Immature natural killer cell (primary cell): ENCODE results near the gene ELMO1. TPM values are rescaled to one million over a fixed set of nuclear protein-coding genes. Genes with fewer than 3 reads are reported as not detected.

Source experiments
- DNase-seq, 3 donors: peaks; one replicate each; pipeline ENCODE4 v3.0.0; 2022; ENCODE audit warnings: mixed read lengths in 1 of 3
- H3K27ac Mint-ChIP-seq, 6 donors: one replicate each; pipeline ENCODE4 v1.8.0; 2020; ENCODE audit warnings: mixed read lengths in 6 of 6, mild to moderate bottlenecking in 5 of 6, inconsistent platforms in 4 of 6, moderate library complexity in 3 of 6
- H3K27me3 Mint-ChIP-seq, 3 donors: one replicate each; pipeline ENCODE4 v1.8.0; 2020 to 2021; ENCODE audit warnings: low read depth in 3 of 3, mild to moderate bottlenecking in 3 of 3, mixed read lengths in 3 of 3, moderate library complexity in 3 of 3, inconsistent platforms in 1 of 3
- H3K36me3 Mint-ChIP-seq, 3 donors: one replicate each; pipeline ENCODE4 v1.8.0; 2020; ENCODE audit warnings: mixed read lengths in 3 of 3, inconsistent platforms in 2 of 3, mild to moderate bottlenecking in 2 of 3
- H3K4me1 Mint-ChIP-seq, 2 donors: one replicate each; pipeline ENCODE4 v1.8.0; 2020; ENCODE audit warnings: inconsistent platforms in 2 of 2, mild to moderate bottlenecking in 2 of 2, mixed read lengths in 2 of 2, moderate library complexity in 1 of 2
- H3K4me3 Mint-ChIP-seq, 5 donors: one replicate each; pipeline ENCODE4 v1.8.0; 2020; ENCODE audit warnings: mild to moderate bottlenecking in 5 of 5, mixed read lengths in 5 of 5, inconsistent platforms in 3 of 5, moderate library complexity in 3 of 5
- H3K9me3 Mint-ChIP-seq, 6 donors: one replicate each; pipeline ENCODE4 v1.8.0; 2020; ENCODE audit warnings: mild to moderate bottlenecking in 6 of 6, mixed read lengths in 6 of 6, inconsistent platforms in 4 of 6, moderate library complexity in 3 of 6
- polyA plus RNA-seq, 3 donors: library from polyadenylated mRNA; unstranded; fragments of 300-500 nt; fragmentation: Illumina TruSeq; gene quantifications; one replicate each; pipeline ENCODE4 v1.2.3, GENCODE V29; 2021

ELMO1 gene
- polyA plus RNA-seq, 3 donors from 2014 or later = 31.9 to 65.9 (median 53.1) TPM

DNA sequence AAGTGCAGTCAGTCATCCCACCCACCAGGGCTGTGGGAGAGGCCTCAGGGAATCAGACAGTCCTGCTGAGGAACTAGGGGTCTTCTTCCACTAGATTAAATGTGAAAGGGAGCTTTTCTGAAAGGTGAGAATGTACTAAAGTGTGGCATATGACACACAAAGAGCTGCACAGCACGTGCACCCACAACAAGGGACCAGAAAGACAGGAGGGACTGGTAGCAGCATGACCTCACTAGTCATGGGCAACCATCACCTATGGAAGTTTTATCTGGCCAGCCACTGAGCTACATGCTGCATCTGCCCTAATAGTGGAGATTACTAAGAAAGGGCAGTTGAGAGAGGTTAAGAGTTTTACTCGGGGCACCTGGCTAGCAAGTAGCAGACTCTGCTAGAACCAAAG is 519.9 kb downstream of the ELMO1 start:
- Mint-ChIP-seq H3K27me3 (peaks cover 0 to 6% (median 4%) of the 10 kb centered on the region in 3 donors), H3K27ac (peak overlapping the region in 2 of 6 donors; percentile 64 to 76), H3K36me3 (peaks cover 8 to 14% (median 12%) of the 10 kb centered on the region in 3 donors), H3K4me1 (peaks cover 47 to 64% of the 10 kb centered on the region in 2 donors), H3K9me3 (peaks cover 0 to 2% (median 0%) of the 10 kb centered on the region in 6 donors), H3K4me3 (no peak overlapping the region)
- DNase-seq = no peak

DNA sequence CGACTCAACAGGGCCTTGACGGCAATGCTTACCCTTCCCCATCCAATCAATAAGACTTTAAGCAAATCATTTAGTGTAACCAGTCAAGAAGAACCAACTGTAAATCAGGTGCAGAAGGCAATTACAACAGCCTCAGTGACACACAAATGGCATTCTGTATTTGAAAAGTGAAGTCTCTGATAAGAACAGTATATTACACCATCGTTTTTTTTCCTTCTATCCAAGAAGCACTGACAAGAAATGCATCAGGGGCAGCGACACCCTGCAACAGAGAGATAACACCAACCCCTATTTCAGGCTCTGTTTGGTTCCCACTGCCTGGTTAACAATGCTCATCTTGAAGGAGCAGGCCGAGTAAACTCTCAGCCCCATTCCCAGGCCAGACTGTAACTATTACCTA is 520.4 kb downstream of the ELMO1 start:
- Mint-ChIP-seq H3K4me1 (peaks cover 45 to 64% of the 10 kb centered on the region in 2 donors), H3K9me3 (peaks cover 0 to 2% (median 0%) of the 10 kb centered on the region in 6 donors), H3K36me3 (peaks cover 4 to 14% (median 10%) of the 10 kb centered on the region in 3 donors), H3K27me3 (peaks cover 0 to 4% (median 4%) of the 10 kb centered on the region in 3 donors), H3K27ac (peak overlapping the region in 4 of 6 donors; percentile 6 to 76 (median 53)), H3K4me3 (no peak overlapping the region)
- DNase-seq = no peak

GRCh38 chr7:36925691-36926090 is 523.0 kb downstream of the ELMO1 start:
- Mint-ChIP-seq H3K27ac (peak overlapping the region in 4 of 6 donors; percentile 15 to 66 (median 51)), H3K27me3 (peaks cover 0 to 5% (median 4%) of the 10 kb centered on the region in 3 donors), H3K4me3 (no peak overlapping the region), H3K4me1 (peaks cover 33 to 60% of the 10 kb centered on the region in 2 donors), H3K36me3 (peaks cover 2 to 21% (median 17%) of the 10 kb centered on the region in 3 donors), H3K9me3 (no peaks in the 10 kb centered on the region)
- no peak for DNase-seq

DNA sequence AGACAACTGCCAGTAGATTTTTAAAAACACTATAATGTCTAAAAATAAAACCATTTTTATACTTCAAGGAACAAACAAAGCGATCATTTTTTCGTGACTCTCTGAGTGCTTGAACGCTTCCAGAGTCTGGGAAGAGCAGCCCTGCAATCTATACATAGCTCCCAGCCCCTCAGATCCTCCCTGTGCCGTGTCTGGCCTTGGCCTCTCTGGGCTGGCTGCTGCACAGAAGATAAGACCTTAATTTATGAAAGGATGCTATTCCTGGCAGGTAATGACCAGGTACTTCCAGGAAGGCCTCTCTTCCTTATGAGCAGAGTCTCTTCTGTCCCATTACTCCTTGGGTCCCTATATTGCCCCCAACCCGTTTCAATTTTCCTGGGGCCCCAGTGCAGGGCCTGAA is 523.5 kb downstream of the ELMO1 start:
- peaks cover 34 to 60% of the 10 kb centered on the region in 2 donors for H3K4me1 Mint-ChIP-seq

DNA sequence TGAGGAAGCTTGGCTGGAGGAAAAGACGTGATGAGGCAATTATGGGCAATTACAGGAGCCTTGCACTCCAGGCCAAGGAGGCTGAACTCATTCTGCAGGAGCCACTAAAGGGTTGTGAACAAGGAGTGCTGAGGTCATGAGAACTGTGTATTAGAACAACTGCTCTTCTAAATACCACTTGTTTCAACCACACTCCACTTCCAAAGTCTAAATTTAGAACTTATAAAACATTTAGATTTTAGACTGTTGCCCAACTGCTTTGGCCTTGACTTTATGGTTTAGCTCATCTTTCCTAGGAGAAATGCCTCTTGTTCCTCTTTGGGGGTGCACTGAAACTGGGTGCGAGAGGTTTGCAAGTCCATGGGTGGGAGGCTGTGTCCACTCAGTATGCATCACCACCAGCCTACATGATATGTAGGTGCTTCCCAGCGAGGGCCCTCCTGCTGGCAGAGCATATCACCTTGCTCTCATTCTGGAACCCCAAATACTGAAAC is 524.7 kb downstream of the ELMO1 start:
- DNase-seq = no peak
- Mint-ChIP-seq H3K4me1 (peaks cover 32 to 55% of the 10 kb centered on the region in 2 donors), H3K4me3 (peak overlapping the region in 1 of 5 donors; percentile 0), H3K9me3 (no peaks in the 10 kb centered on the region), H3K27me3 (peaks cover 0 to 5% (median 3%) of the 10 kb centered on the region in 3 donors), H3K36me3 (peaks cover 5 to 21% (median 16%) of the 10 kb centered on the region in 3 donors), H3K27ac (peak overlapping the region in 3 of 6 donors; percentile 64 to 78 (median 75))

More for the DNA sequence above, 523.5 kb downstream of the ELMO1 start:
- H3K27ac Mint-ChIP-seq = peak overlapping the region in 2 of 6 donors; percentile 32 to 64
- no peaks in the 10 kb centered on the region for H3K9me3 Mint-ChIP-seq
- no peak for DNase-seq
- H3K4me3 Mint-ChIP-seq = no peak overlapping the region
- peaks cover 5 to 25% (median 22%) of the 10 kb centered on the region in 3 donors for H3K36me3 Mint-ChIP-seq
- peaks cover 0 to 5% (median 4%) of the 10 kb centered on the region in 3 donors for H3K27me3 Mint-ChIP-seq

DNA sequence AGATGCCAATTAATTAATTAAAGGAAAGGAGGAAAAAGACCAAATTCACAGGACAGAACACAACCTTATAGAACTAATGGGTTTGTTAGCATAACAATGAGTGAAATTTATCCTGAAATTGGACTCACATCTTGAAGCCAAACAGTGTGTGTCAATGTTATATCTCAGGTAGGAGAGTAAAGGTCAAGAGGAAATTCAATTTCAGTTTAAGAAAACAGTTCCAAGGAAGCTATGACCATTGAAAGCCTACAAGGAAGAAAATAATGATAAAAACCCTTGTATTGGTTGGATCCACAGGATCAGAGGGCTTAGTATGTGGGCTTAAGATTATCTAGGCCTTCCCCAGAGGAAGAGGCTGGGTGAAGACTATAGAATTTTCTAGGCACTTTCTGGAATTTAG is 525.5 kb downstream of the ELMO1 start:
- H3K36me3 Mint-ChIP-seq = peaks cover 5 to 18% (median 16%) of the 10 kb centered on the region in 3 donors
- H3K4me1 Mint-ChIP-seq = peaks cover 29 to 47% of the 10 kb centered on the region in 2 donors
- no peaks in the 10 kb centered on the region for H3K9me3 Mint-ChIP-seq
- no peak overlapping the region for H3K4me3 Mint-ChIP-seq
- no peak for DNase-seq
- peaks cover 0 to 5% (median 1%) of the 10 kb centered on the region in 3 donors for H3K27me3 Mint-ChIP-seq
- peak overlapping the region in 1 of 6 donors; percentile 34 for H3K27ac Mint-ChIP-seq

- no peaks in the 10 kb centered on the region for H3K9me3 Mint-ChIP-seq
- H3K36me3 Mint-ChIP-seq = peaks cover 5 to 17% (median 16%) of the 10 kb centered on the region in 3 donors
- H3K27ac Mint-ChIP-seq = peak overlapping the region in 1 of 6 donors; percentile 51
- peaks cover 28 to 44% of the 10 kb centered on the region in 2 donors for H3K4me1 Mint-ChIP-seq
- H3K4me3 Mint-ChIP-seq = no peak overlapping the region
- peaks cover 0 to 5% (median 0%) of the 10 kb centered on the region in 3 donors for H3K27me3 Mint-ChIP-seq
- DNase-seq = no peak
These were observed 528.2 kb downstream of the ELMO1 start for GRCh38 chr7:36920433-36920832.

DNA sequence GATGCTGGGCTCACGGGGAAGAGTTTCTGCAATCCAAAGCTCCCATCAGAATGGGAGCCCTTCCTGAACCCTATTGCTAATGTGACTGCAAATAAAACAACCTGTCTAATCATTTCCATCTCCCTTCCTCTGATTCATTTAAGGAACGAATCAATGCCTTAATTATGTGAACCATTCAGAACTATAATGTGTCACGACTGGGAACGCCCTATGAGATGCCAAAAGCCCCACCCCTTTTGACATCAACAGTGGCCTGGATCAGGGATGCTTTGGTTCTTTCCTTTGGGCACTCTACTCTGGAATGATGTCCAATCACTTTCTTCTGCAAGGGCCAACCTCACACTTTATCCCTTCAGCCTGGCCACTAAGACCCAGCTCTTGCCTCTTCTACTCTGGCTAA is 528.9 kb downstream of the ELMO1 start:
- no peaks in the 10 kb centered on the region for H3K9me3 Mint-ChIP-seq
- no peak overlapping the region for H3K4me3 Mint-ChIP-seq
- H3K4me1 Mint-ChIP-seq = peaks cover 23 to 43% of the 10 kb centered on the region in 2 donors
- peaks cover 5 to 17% (median 16%) of the 10 kb centered on the region in 3 donors for H3K36me3 Mint-ChIP-seq
- H3K27ac Mint-ChIP-seq = peak overlapping the region in 3 of 6 donors; percentile 1 to 76 (median 10)
- DNase-seq = no peak
- peaks cover 0 to 5% (median 0%) of the 10 kb centered on the region in 3 donors for H3K27me3 Mint-ChIP-seq

GRCh38 chr7:36918591-36918990 is 530.1 kb downstream of the ELMO1 start:
- peaks cover 0 to 5% (median 0%) of the 10 kb centered on the region in 3 donors for H3K27me3 Mint-ChIP-seq
- DNase-seq = no peak
- peaks cover 5 to 17% (median 16%) of the 10 kb centered on the region in 3 donors for H3K36me3 Mint-ChIP-seq
- H3K4me3 Mint-ChIP-seq = no peak overlapping the region
- peaks cover 16 to 35% of the 10 kb centered on the region in 2 donors for H3K4me1 Mint-ChIP-seq
- H3K9me3 Mint-ChIP-seq = no peaks in the 10 kb centered on the region
- no peak overlapping the region for H3K27ac Mint-ChIP-seq

DNA sequence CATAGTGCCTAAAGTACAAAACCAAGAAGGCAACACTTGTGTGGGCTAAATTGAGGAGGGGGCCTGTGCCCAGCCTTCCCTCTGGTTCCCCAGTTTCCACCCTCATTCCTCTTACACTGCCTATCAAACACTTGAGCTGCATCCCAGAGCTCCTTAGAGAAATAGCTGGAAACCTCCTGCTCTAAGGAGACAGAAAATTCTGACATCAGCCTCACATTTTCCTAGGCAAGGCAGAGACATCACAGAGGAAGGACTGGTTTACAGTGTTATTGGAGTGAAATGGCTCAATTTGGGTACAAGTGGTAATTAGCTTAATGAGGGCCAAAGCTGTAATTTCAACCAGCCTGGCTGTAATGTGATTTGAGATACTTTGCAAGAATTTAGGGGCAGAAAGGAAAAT is 532.0 kb downstream of the ELMO1 start:
- no peak for DNase-seq
- Mint-ChIP-seq H3K9me3 (no peaks in the 10 kb centered on the region), H3K27ac (no peak overlapping the region)

GRCh38 chr7:36916116-36916515 is 532.5 kb downstream of the ELMO1 start:
- no peak for DNase-seq
- H3K4me3 Mint-ChIP-seq = no peak overlapping the region
- peak overlapping the region in 1 of 6 donors; percentile 16 for H3K27ac Mint-ChIP-seq
- H3K4me1 Mint-ChIP-seq = peaks cover 36 to 38% of the 10 kb centered on the region in 2 donors
- no peaks in the 10 kb centered on the region for H3K9me3 Mint-ChIP-seq
- no peaks in the 10 kb centered on the region for H3K27me3 Mint-ChIP-seq
- H3K36me3 Mint-ChIP-seq = peaks cover 5 to 14% (median 13%) of the 10 kb centered on the region in 3 donors

More for the DNA sequence above, 532.0 kb downstream of the ELMO1 start:
- Mint-ChIP-seq H3K4me3 (no peak overlapping the region), H3K36me3 (peaks cover 5 to 14% (median 14%) of the 10 kb centered on the region in 3 donors), H3K27me3 (no peaks in the 10 kb centered on the region), H3K4me1 (peaks cover 35 to 42% of the 10 kb centered on the region in 2 donors)

- no peak for DNase-seq
- Mint-ChIP-seq H3K36me3 (peaks cover 7 to 24% (median 17%) of the 10 kb centered on the region in 3 donors), H3K27me3 (no peaks in the 10 kb centered on the region), H3K27ac (peak overlapping the region in 3 of 6 donors; percentile 18 to 79 (median 22)), H3K4me1 (peaks cover 43 to 47% of the 10 kb centered on the region in 2 donors), H3K9me3 (no peaks in the 10 kb centered on the region), H3K4me3 (no peak overlapping the region)
These were observed 536.9 kb downstream of the ELMO1 start for GRCh38 chr7:36911788-36912187.

DNA sequence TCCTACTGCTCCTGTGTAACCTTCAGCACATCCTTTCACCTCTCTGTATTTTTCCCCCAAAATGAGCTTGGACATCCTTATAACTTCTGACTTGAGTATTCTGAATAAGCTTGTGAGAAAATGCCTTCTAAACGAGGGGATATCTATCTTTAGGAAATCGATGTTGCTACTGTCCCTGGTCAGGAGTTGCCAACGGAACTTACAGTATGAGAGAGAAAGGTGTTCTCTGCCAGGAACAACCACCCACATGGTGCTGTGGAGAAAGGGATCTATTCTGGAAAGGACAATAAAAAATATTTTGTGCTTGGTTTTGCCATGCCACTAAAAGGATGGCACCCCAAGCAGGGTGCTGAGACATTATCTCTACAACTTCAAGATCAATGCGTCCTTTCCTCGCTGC is 537.8 kb downstream of the ELMO1 start:
- Mint-ChIP-seq H3K27me3 (no peaks in the 10 kb centered on the region), H3K36me3 (peaks cover 7 to 31% (median 19%) of the 10 kb centered on the region in 3 donors), H3K27ac (no peak overlapping the region), H3K9me3 (no peaks in the 10 kb centered on the region), H3K4me1 (peaks cover 50 to 53% of the 10 kb centered on the region in 2 donors), H3K4me3 (no peak overlapping the region)
- DNase-seq = no peak

GRCh38 chr7:36910401-36910800 is 538.3 kb downstream of the ELMO1 start:
- H3K36me3 Mint-ChIP-seq = peaks cover 7 to 31% (median 19%) of the 10 kb centered on the region in 3 donors
- H3K27ac Mint-ChIP-seq = peak overlapping the region in 1 of 6 donors; percentile 15
- no peak overlapping the region for H3K4me3 Mint-ChIP-seq
- H3K4me1 Mint-ChIP-seq = peaks cover 51 to 53% of the 10 kb centered on the region in 2 donors
- no peak for DNase-seq
- H3K27me3 Mint-ChIP-seq = no peaks in the 10 kb centered on the region
- no peaks in the 10 kb centered on the region for H3K9me3 Mint-ChIP-seq
